ENCODE data around the gene SERPINE1. TPM values are rescaled to one million over a fixed set of nuclear protein-coding genes. Genes with fewer than 3 reads are reported as not detected.

SERPINE1 gene
- total and polyA plus RNA-seq, 2 of the 8 experiments (the other 6 are each of a cell fraction or from before 2014, with no cell fraction given), result 3.7 to 5.6 TPM

GRCh38 chr7:101133621-101134398 is 6.9 kb downstream of the SERPINE1 start:
- DNase-seq (ENCODE audit: low read depth in 1 of 2, low spot score in 2 of 2) (no peak), FAIRE-seq (no peak)
- peak overlapping the region; percentile 48; the same call in 1 of the 2 replicates for H3K18ac ChIP-seq (ENCODE audit: extremely low read depth, low read length)
- H3K36me3 ChIP-seq (ENCODE audit: control insufficient read depth in 2 of 4, insufficient read depth in 4 of 4, low read length in 3 of 4), result no peaks in the 10 kb centered on the region
- no peaks in the 10 kb centered on the region for H3K23me2 ChIP-seq (ENCODE audit: low read depth, low read length)
- H4K20me1 ChIP-seq (replicated peaks in 1 of 2; ENCODE audit: control insufficient read depth in 1 of 2, insufficient read depth in 2 of 2, low read length in 2 of 2), result no peaks in the 10 kb centered on the region
- no peak overlapping the region for H3K9ac ChIP-seq (replicated peaks in 1 of 4; ENCODE audit: extremely low read depth in 1 of 4, low read depth in 3 of 4, low read length in 3 of 4)
- no peak overlapping the region for H2BK120ac ChIP-seq (replicated peaks; ENCODE audit: low read depth, low read length)
- no peak overlapping the region for H3K56ac ChIP-seq (replicated peaks; ENCODE audit: insufficient read length, low read depth, low read length)
- peak overlapping the region; percentile 31 for H4K91ac ChIP-seq (replicated peaks; ENCODE audit: insufficient read length, low read length)
- H2BK12ac ChIP-seq (ENCODE audit: low read depth, low read length), result peak overlapping the region; percentile 80; the same call in 1 of the 2 replicates
- no peak overlapping the region for H3K14ac ChIP-seq (ENCODE audit: insufficient read length)
- peak overlapping the region in 1 of 2 experiments; percentile 15; a peak in 1 of 4 replicates for H3K4me2 ChIP-seq (ENCODE audit: insufficient read depth in 1 of 2, low read depth in 2 of 2, low read length in 2 of 2)
- H2AFZ ChIP-seq (ENCODE audit: low read length), result peak overlapping the region; percentile 63; the same call in 1 of the 2 replicates
- no peak overlapping the region for H3K27ac ChIP-seq (ENCODE audit: low read depth, low read length)
- H3K9me3 ChIP-seq (ENCODE audit: insufficient read depth in 2 of 2, low read depth in 1 of 2, low read length in 1 of 2), result no peaks in the 10 kb centered on the region
- H3K4ac ChIP-seq (replicated peaks; ENCODE audit: insufficient read length, low read depth, low read length), result no peak overlapping the region
- no peak overlapping the region for H4K5ac ChIP-seq (ENCODE audit: insufficient read length, low read depth, low read length)
- H3K79me1 ChIP-seq (ENCODE audit: low read depth, low read length), result no peaks in the 10 kb centered on the region
- 71% methylated on average over 15 of the region's 15 CpGs; no CpG with 5 or more reads in 1 of the 2 experiments for WGBS, 2 experiments (ENCODE audit: extremely low coverage in 1 of 2, insufficient coverage in 1 of 2, insufficient read length in 1 of 2, insufficient replicate concordance in 2 of 2, low coverage in 1 of 2, low lambda C conversion rate in 2 of 2, missing lambda C conversion rate in 1 of 2)
- ChIA-PET POLR2A (ENCODE audit: partially characterized antibody) (interaction anchor here (0.6 to 1.8 kb wide), 4 partner anchors 10 to 655 kb away, joined by 3 to 8 read pairs (median 4); partner anchors contain the start of gene TSC22D4), CTCF (ENCODE audit: partially characterized antibody) (interaction anchor here (0.6 to 9.0 kb wide), 12 partner anchors 8 to 244 kb away, joined by 3 to 80 read pairs (median 3); partner anchors contain the start of genes MUC3A, SERPINE1 and UFSP1)
- H3K4me1 ChIP-seq (replicated peaks in 1 of 4; ENCODE audit: control insufficient read depth in 3 of 4, insufficient read depth in 4 of 4, low read length in 3 of 4), result peaks cover 2 to 14% (median 6%) of the 10 kb centered on the region in 4 experiments; a peak in 6 of 7 replicates
- H3K23ac ChIP-seq (ENCODE audit: insufficient read length), result no peak overlapping the region
- H3K4me3 ChIP-seq (ENCODE audit: extremely low read depth in 1 of 4, insufficient read depth in 2 of 4, low read depth in 3 of 4, low read length in 4 of 4), result no peak overlapping the region; a peak in 2 of 8 replicates
- 0 out of 2 replicates have a peak overlapping the region, but pooled peaks have one; percentile 28 for H2AK5ac ChIP-seq (ENCODE audit: low read depth, low read length)
- peak overlapping the region; percentile 56 for H2BK5ac ChIP-seq (ENCODE audit: low read depth, low read length)
- 0 out of 2 replicates have a peak overlapping the region, but pooled peaks have one; percentile 32 for H2BK20ac ChIP-seq (ENCODE audit: low read length)
- 0 out of 2 replicates have a peak overlapping the region, but pooled peaks have one; percentile 29 for H2BK15ac ChIP-seq (ENCODE audit: low read length)
- no peak overlapping the region for H4K8ac ChIP-seq (ENCODE audit: extremely low read depth, insufficient read depth, low read length)
- H3K79me2 ChIP-seq (ENCODE audit: control insufficient read depth in 1 of 2, insufficient read depth in 2 of 2, low read length in 2 of 2), result no peaks in the 10 kb centered on the region
- no peak for TF ChIP-seq ASH2L (IDR thresholded peaks at IDR 0.05; ENCODE audit: low read length)
- no peak for TF ChIP-seq KDM4A (IDR thresholded peaks at IDR 0.05; ENCODE audit: low read depth, low read length, severe bottlenecking)
- TF ChIP-seq SIX5 (IDR thresholded peaks at IDR 0.05; ENCODE audit: low read depth, low read length), result no peak
- no peak for TF ChIP-seq MAX (IDR thresholded peaks at IDR 0.05)
- no peak for TF ChIP-seq EP300 (IDR thresholded peaks at IDR 0.05; ENCODE audit: borderline replicate concordance in 1 of 2, low read depth in 2 of 2, low read length in 2 of 2)
- TF ChIP-seq TEAD4 (IDR thresholded peaks at IDR 0.05; ENCODE audit: low read depth, low read length), result no peak
- no peak for TF ChIP-seq KDM5A (IDR thresholded peaks at IDR 0.05; ENCODE audit: low read length)
- no peak for TF ChIP-seq JUN (IDR thresholded peaks at IDR 0.05; ENCODE audit: low read depth, low read length)
- no peak for TF ChIP-seq ZNF274 (IDR thresholded peaks at IDR 0.05; ENCODE audit: borderline replicate concordance, extremely low read depth, low read length)
- H3K27me3 ChIP-seq (replicated peaks in 1 of 4; ENCODE audit: control insufficient read depth in 3 of 4, extremely low read depth in 1 of 4, insufficient read depth in 3 of 4, low read length in 3 of 4), result peaks cover 0 to 2% (median 0%) of the 10 kb centered on the region in 4 experiments; a peak in 1 of 7 replicates

Measured in H1 (cell line).